Hepatocyte (in vitro differentiated cells): ENCODE measurements around the gene MESD. TPM values are rescaled to one million over a fixed set of nuclear protein-coding genes. Genes with fewer than 3 reads are reported as not detected.

ENCODE experiments used
- DNase-seq: peaks from one replicate; pipeline ENCODE4 v3.0.0-alpha.2; 2016; ENCODE audit warnings: low spot score
- H2AFZ ChIP-seq: fragments of 200-600 bp; sonication (generic); 2 replicates; pipeline ENCODE4 v1.6.0; 2016; ENCODE audit warnings: antibody characterized with exemption, mild to moderate bottlenecking
- H3K27ac ChIP-seq: fragments of 200-600 bp; sonication (generic); 2 replicates; pipeline ENCODE4 v1.5.1; 2016; ENCODE audit warnings: mild to moderate bottlenecking
- H3K27me3 ChIP-seq: fragments of 200-600 bp; sonication (generic); 2 replicates; pipeline ENCODE4 v1.6.1; 2016
- H3K36me3 ChIP-seq: fragments of 200-600 bp; sonication (generic); replicated peaks from 2 replicates; pipeline ENCODE4 v1.5.1; 2016; ENCODE audit warnings: low read depth; ENCODE audit not compliant: insufficient read depth
- H3K4me1 ChIP-seq: fragments of 200-600 bp; sonication (generic); 2 replicates; pipeline ENCODE4 v1.5.1; 2016; ENCODE audit warnings: mild to moderate bottlenecking, moderate library complexity; ENCODE audit not compliant: insufficient read depth
- H3K4me2 ChIP-seq: fragments of 200-600 bp; sonication (generic); 2 replicates; pipeline ENCODE4 v1.6.0; 2016
- H3K4me3 ChIP-seq: fragments of 200-600 bp; sonication (generic); 2 replicates; pipeline ENCODE4 v1.5.1; 2016; ENCODE audit warnings: mild to moderate bottlenecking
- H3K79me2 ChIP-seq: fragments of 200-600 bp; sonication (generic); 2 replicates; pipeline ENCODE4 v1.6.0; 2017; ENCODE audit warnings: mild to moderate bottlenecking
- H3K9me2 ChIP-seq: fragments of 200-600 bp; sonication (generic); replicated peaks from 2 replicates; pipeline ENCODE4 v1.6.0; 2017; ENCODE audit warnings: mild to moderate bottlenecking; ENCODE audit not compliant: insufficient read depth
- H3K9me3 ChIP-seq: fragments of 200-600 bp; sonication (generic); 2 replicates; pipeline ENCODE4 v1.5.1; 2016; ENCODE audit warnings: low read depth, mild to moderate bottlenecking
- H4K20me1 ChIP-seq: fragments of 200-600 bp; sonication (generic); 2 replicates; pipeline ENCODE4 v1.6.0; 2016; ENCODE audit warnings: mild to moderate bottlenecking; ENCODE audit not compliant: insufficient read depth, poor library complexity, severe bottlenecking
- CTCF ChIP-seq: fragments of 200-600 bp; sonication (generic); IDR thresholded peaks from 2 replicates; pipeline ENCODE4 v1.5.1; 2016; ENCODE audit warnings: antibody characterized with exemption, mild to moderate bottlenecking; ENCODE audit not compliant: poor library complexity
- EZH2 ChIP-seq: fragments of 200-600 bp; sonication (generic); IDR thresholded peaks from 2 replicates; pipeline ENCODE4 v1.6.1; 2016; ENCODE audit warnings: antibody characterized with exemption, mild to moderate bottlenecking, borderline replicate concordance
- EZH2phosphoT487 ChIP-seq: fragments of 200-600 bp; sonication (generic); IDR thresholded peaks from one replicate; pipeline ENCODE4 v1.6.1; 2018; ENCODE audit warnings: antibody characterized with exemption, mild to moderate bottlenecking, low read depth, moderate library complexity; ENCODE audit not compliant: unreplicated experiment, severe bottlenecking
- WGBS: methylation state at CpG from one replicate; pipeline ENCODE4 v1.1.6; 2016; ENCODE audit warnings: low lambda C conversion rate; ENCODE audit errors: missing lambda C conversion rate; 5-methylcytosine and 5-hydroxymethylcytosine counted together
- polyA plus RNA-seq: library from polyadenylated mRNA; unstranded; fragments of >200 nt; fragmentation: Nextera tagmentation; extraction: Ambion mirVana; gene quantifications from 2 replicates; pipeline ENCODE4 v1.2.1, GENCODE V29; 2016
- total RNA-seq: library from RNA; depleted of rRNA; stranded (reverse); fragments of >200 nt; gene quantifications from 2 replicates; pipeline ENCODE4 v1.2.3, GENCODE V29; 2014

Gene MESD
- total and polyA plus RNA-seq, 2 experiments from 2014 or later: 27.1 to 52.2 TPM

- H3K9me3 ChIP-seq: no peaks in the 10 kb centered on the region
- no peaks in the 10 kb centered on the region for H3K9me2 ChIP-seq
- no peaks in the 10 kb centered on the region for H3K36me3 ChIP-seq
- no peak overlapping the region for H3K4me2 ChIP-seq
- H3K27ac ChIP-seq: no peak overlapping the region
- no peak overlapping the region for H2AFZ ChIP-seq
- no peak overlapping the region for H3K4me3 ChIP-seq
- H4K20me1 ChIP-seq: peaks cover 14% of the 10 kb centered on the region
- no peak for DNase-seq
- 95% methylated on average over 1 of the region's 1 CpG for WGBS
- H3K4me1 ChIP-seq: no peaks in the 10 kb centered on the region
- TF ChIP-seq EZH2phosphoT487: no peak
- no peak for TF ChIP-seq CTCF
- no peak for TF ChIP-seq EZH2
- H3K79me2 ChIP-seq: peaks cover 52% of the 10 kb centered on the region
- no peaks in the 10 kb centered on the region for H3K27me3 ChIP-seq
Observed at GRCh38 chr15:81006124-81006523, 16.5 kb upstream of the MESD start.

- TF ChIP-seq EZH2: no peak
- TF ChIP-seq CTCF: no peak
- no peak for TF ChIP-seq EZH2phosphoT487
- DNase-seq: no peak
- Histone ChIP-seq H3K79me2 (peaks cover 52% of the 10 kb centered on the region), H4K20me1 (peaks cover 14% of the 10 kb centered on the region), H3K4me2 (no peak overlapping the region), H2AFZ (no peak overlapping the region), H3K4me3 (no peak overlapping the region), H3K36me3 (no peaks in the 10 kb centered on the region), H3K27ac (no peak overlapping the region), H3K27me3 (no peaks in the 10 kb centered on the region), H3K4me1 (no peaks in the 10 kb centered on the region), H3K9me2 (no peaks in the 10 kb centered on the region), H3K9me3 (no peaks in the 10 kb centered on the region)
- 97% methylated on average over 12 of the region's 19 CpGs for WGBS
Observed at GRCh38 chr15:81003097-81003350, 13.4 kb upstream of the MESD start.

- TF ChIP-seq EZH2: no peak
- TF ChIP-seq EZH2phosphoT487: no peak
- TF ChIP-seq CTCF: no peak
- no peaks in the 10 kb centered on the region for H3K9me3 ChIP-seq
- no peaks in the 10 kb centered on the region for H3K36me3 ChIP-seq
- H2AFZ ChIP-seq: no peak overlapping the region
- peak overlapping the region; percentile 85 for H3K4me3 ChIP-seq
- H3K79me2 ChIP-seq: peaks cover 52% of the 10 kb centered on the region
- no peak for DNase-seq
- no peaks in the 10 kb centered on the region for H3K27me3 ChIP-seq
- peaks cover 14% of the 10 kb centered on the region for H4K20me1 ChIP-seq
- WGBS: 67% methylated on average over 81 of the region's 89 CpGs
- peak overlapping the region; percentile 92 for H3K4me2 ChIP-seq
- no peak overlapping the region for H3K27ac ChIP-seq
- no peaks in the 10 kb centered on the region for H3K9me2 ChIP-seq
- no peaks in the 10 kb centered on the region for H3K4me1 ChIP-seq
Observed at GRCh38 chr15:81002331-81003096, 12.9 kb upstream of the MESD start.

GRCh38 chr15:81002009-81002330 is 12.4 kb upstream of the MESD start:
- H3K36me3 ChIP-seq: no peaks in the 10 kb centered on the region
- WGBS: 1% methylated on average over 23 of the region's 42 CpGs
- no peaks in the 10 kb centered on the region for H3K9me3 ChIP-seq
- peaks cover 47% of the 10 kb centered on the region for H3K79me2 ChIP-seq
- H3K9me2 ChIP-seq: no peaks in the 10 kb centered on the region
- H2AFZ ChIP-seq: peak overlapping the region; percentile 26
- no peaks in the 10 kb centered on the region for H3K4me1 ChIP-seq
- H4K20me1 ChIP-seq: peaks cover 14% of the 10 kb centered on the region
- H3K4me3 ChIP-seq: peak overlapping the region; percentile 85
- H3K27ac ChIP-seq: peak overlapping the region; percentile 99
- H3K4me2 ChIP-seq: peak overlapping the region; percentile 92
- TF ChIP-seq EZH2phosphoT487: no peak
- TF ChIP-seq CTCF: no peak
- no peak for TF ChIP-seq EZH2
- peak; percentile 55 for DNase-seq
- H3K27me3 ChIP-seq: no peaks in the 10 kb centered on the region
